ENCODE data around the gene TRIM26. TPM values are rescaled to one million over a fixed set of nuclear protein-coding genes. Genes with fewer than 3 reads are reported as not detected.

The TRIM26 gene
- total and polyA plus RNA-seq, 2 of the 8 experiments (the other 6 are each of a cell fraction or from before 2014, with no cell fraction given): 21.5 to 32.3 TPM

- Histone ChIP-seq H2BK15ac (ENCODE audit: low read length) (no peak overlapping the region), H3K23ac (ENCODE audit: insufficient read length) (no peak overlapping the region), H3K18ac (ENCODE audit: extremely low read depth, low read length) (no peak overlapping the region), H2BK5ac (ENCODE audit: low read depth, low read length) (no peak overlapping the region), H2AK5ac (ENCODE audit: low read depth, low read length) (no peak overlapping the region), H3K4me2 (ENCODE audit: insufficient read depth in 1 of 2, low read depth in 2 of 2, low read length in 2 of 2) (peak overlapping the region in 1 of 2 experiments; percentile 35; a peak in 1 of 4 replicates), H4K8ac (ENCODE audit: extremely low read depth, insufficient read depth, low read length) (no peak overlapping the region), H3K4ac (replicated peaks; ENCODE audit: insufficient read length, low read depth, low read length) (no peak overlapping the region), H3K56ac (replicated peaks; ENCODE audit: insufficient read length, low read depth, low read length) (no peak overlapping the region), H4K91ac (replicated peaks; ENCODE audit: insufficient read length, low read length) (no peak overlapping the region), H3K4me1 (replicated peaks in 1 of 4; ENCODE audit: control insufficient read depth in 3 of 4, insufficient read depth in 4 of 4, low read length in 3 of 4) (peaks cover 3 to 12% (median 7%) of the 10 kb centered on the region in 4 experiments), H2AFZ (ENCODE audit: low read length) (no peak overlapping the region), H3K14ac (ENCODE audit: insufficient read length) (no peak overlapping the region), H3K79me1 (ENCODE audit: low read depth, low read length) (peaks cover 4% of the 10 kb centered on the region), H3K4me3 (ENCODE audit: extremely low read depth in 1 of 4, insufficient read depth in 2 of 4, low read depth in 3 of 4, low read length in 4 of 4) (no peak overlapping the region), H2BK120ac (replicated peaks; ENCODE audit: low read depth, low read length) (no peak overlapping the region), H3K27me3 (replicated peaks in 1 of 4; ENCODE audit: control insufficient read depth in 3 of 4, extremely low read depth in 1 of 4, insufficient read depth in 3 of 4, low read length in 3 of 4) (no peaks in the 10 kb centered on the region), H3K79me2 (ENCODE audit: control insufficient read depth in 1 of 2, insufficient read depth in 2 of 2, low read length in 2 of 2) (peaks cover 0 to 37% of the 10 kb centered on the region in 2 experiments; a peak in 3 of 4 replicates), H3K23me2 (ENCODE audit: low read depth, low read length) (no peaks in the 10 kb centered on the region), H4K5ac (ENCODE audit: insufficient read length, low read depth, low read length) (no peak overlapping the region), H3K9ac (replicated peaks in 1 of 4; ENCODE audit: extremely low read depth in 1 of 4, low read depth in 3 of 4, low read length in 3 of 4) (no peak overlapping the region), H2BK20ac (ENCODE audit: low read length) (peak overlapping the region; percentile 80; the same call in 1 of the 2 replicates), H3K36me3 (ENCODE audit: control insufficient read depth in 2 of 4, insufficient read depth in 4 of 4, low read length in 3 of 4) (peaks cover 10 to 28% (median 21%) of the 10 kb centered on the region in 4 experiments; a peak in 7 of 8 replicates), H2BK12ac (ENCODE audit: low read depth, low read length) (no peak overlapping the region; the same call in 1 of the 2 replicates), H3K9me3 (ENCODE audit: insufficient read depth in 2 of 2, low read depth in 1 of 2, low read length in 1 of 2) (no peaks in the 10 kb centered on the region), H3K27ac (ENCODE audit: low read depth, low read length) (no peak overlapping the region), H4K20me1 (replicated peaks in 1 of 2; ENCODE audit: control insufficient read depth in 1 of 2, insufficient read depth in 2 of 2, low read length in 2 of 2) (peaks cover 7 to 16% of the 10 kb centered on the region in 2 experiments)
- FAIRE-seq: no peak
- 89% methylated on average over 4 of the region's 4 CpGs; no CpG with 5 or more reads in 1 of the 2 experiments for WGBS, 2 experiments (ENCODE audit: extremely low coverage in 1 of 2, insufficient coverage in 1 of 2, insufficient read length in 1 of 2, insufficient replicate concordance in 2 of 2, low coverage in 1 of 2, low lambda C conversion rate in 2 of 2, missing lambda C conversion rate in 1 of 2)
- ChIA-PET CTCF (ENCODE audit: partially characterized antibody) (no interaction called here), POLR2A (ENCODE audit: partially characterized antibody) (interaction anchor here (1.0 kb wide), 1 partner anchor 12 kb away, joined by 3 read pairs; no protein-coding TSS in a partner anchor)
- DNase-seq (ENCODE audit: low read depth in 1 of 2, low spot score in 2 of 2): no peak
- TF ChIP-seq HDAC2 (IDR thresholded peaks at IDR 0.05; ENCODE audit: borderline replicate concordance in 1 of 2, low read depth in 2 of 2, low read length in 2 of 2): no peak
- TF ChIP-seq MAFK (IDR thresholded peaks at IDR 0.05; ENCODE audit: low read depth, low read length): no peak
- no peak for TF ChIP-seq POLR2AphosphoS5 (IDR thresholded peaks at IDR 0.05; ENCODE audit: low read depth, low read length)
- no peak for TF ChIP-seq KDM1A (IDR thresholded peaks at IDR 0.05; ENCODE audit: borderline replicate concordance, low read length)
- TF ChIP-seq CBX8 (IDR thresholded peaks at IDR 0.05; ENCODE audit: borderline replicate concordance, low read depth, low read length): no peak
- TF ChIP-seq EZH2 (IDR thresholded peaks at IDR 0.05; ENCODE audit: low read depth, low read length, severe bottlenecking): no peak
- TF ChIP-seq HDAC6 (IDR thresholded peaks at IDR 0.05; ENCODE audit: low read depth, low read length): no peak
- TF ChIP-seq EP300 (IDR thresholded peaks at IDR 0.05; ENCODE audit: borderline replicate concordance in 1 of 2, low read depth in 2 of 2, low read length in 2 of 2): no peak
- TF ChIP-seq SAP30 (IDR thresholded peaks at IDR 0.05; ENCODE audit: insufficient read depth, insufficient replicate concordance, low read length): no peak
- TF ChIP-seq SP2 (IDR thresholded peaks at IDR 0.05; ENCODE audit: low read length): no peak
- TF ChIP-seq SIN3A (conservative IDR thresholded peaks at IDR 0.05 in 1 of 2, IDR thresholded peaks at IDR 0.05 in 1 of 2; ENCODE audit: low read depth in 1 of 2, low read length in 2 of 2): no peak
- TF ChIP-seq TEAD4 (IDR thresholded peaks at IDR 0.05; ENCODE audit: low read depth, low read length): no peak
- TF ChIP-seq TCF12 (IDR thresholded peaks at IDR 0.05; ENCODE audit: low read depth, low read length): no peak
Measured at GRCh38 chr6:30202366-30202765, 10.8 kb downstream of the TRIM26 start.
